ENCODE results near the gene OSBPL10.

DNA sequence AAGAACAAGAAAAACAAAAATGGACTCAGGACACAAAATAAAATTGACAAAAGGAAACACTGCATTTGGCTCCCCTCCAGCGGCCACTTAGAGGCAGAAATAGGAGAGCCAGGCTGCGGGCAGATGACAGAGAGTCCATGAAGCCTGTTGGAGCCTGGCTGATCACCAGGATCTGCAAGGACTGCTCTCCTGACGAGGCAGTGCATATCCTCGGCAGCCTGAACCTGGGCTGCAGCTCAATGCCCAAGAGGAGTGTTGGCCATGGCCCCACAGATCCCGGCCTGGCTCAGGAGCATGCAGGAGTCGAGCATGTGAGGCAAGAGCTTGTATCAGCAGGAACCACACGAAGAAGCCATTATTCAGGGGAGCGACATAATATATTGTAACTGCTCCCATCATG lies 248.5 kb downstream of the OSBPL10 start:
- TF ChIP-seq CTCF (IDR thresholded peaks at IDR 0.05) (no peak), POLR2AphosphoS5 (IDR thresholded peaks at IDR 0.05) (no peak), POLR2A (IDR thresholded peaks at IDR 0.05) (no peak), EP300 (IDR thresholded peaks at IDR 0.05) (no peak)
